ENCODE measurements around the gene ZFPM1. TPM values are rescaled to one million over a fixed set of nuclear protein-coding genes. Genes with fewer than 3 reads are reported as not detected.

Gene ZFPM1
- total and polyA plus RNA-seq, 2 experiments from 2014 or later, result 0.53 to 2.2 TPM

GRCh38 chr16:88487124-88487432 is 34.0 kb downstream of the ZFPM1 start (continued):
- TF ChIP-seq EZH2phosphoT487 (IDR thresholded peaks at IDR 0.05; ENCODE audit: unreplicated experiment) (no peak), ZNF331 (CRISPR knock-in tag; IDR thresholded peaks at IDR 0.05; ENCODE audit: low read depth) (no peak), NANOG (IDR thresholded peaks at IDR 0.05; ENCODE audit: borderline replicate concordance) (no peak)

- H3K9me3 Mint-ChIP-seq, result no peaks in the 10 kb centered on the region
- TF ChIP-seq NANOG (IDR thresholded peaks at IDR 0.05; ENCODE audit: borderline replicate concordance), result no peak
- 0 out of 4 replicates have a peak, but pooled peaks of 1 of the 2 experiments have one; percentile 16 for TF ChIP-seq CTCF (conservative IDR thresholded peaks at IDR 0.05; ENCODE audit: low read depth in 2 of 2)
- no peak for TF ChIP-seq ETS1 (IDR thresholded peaks at IDR 0.05)
- no peaks in the 10 kb centered on the region for H4K20me1 ChIP-seq (replicated peaks; ENCODE audit: insufficient read depth)
- H3K79me2 ChIP-seq (replicated peaks; ENCODE audit: insufficient read depth), result no peaks in the 10 kb centered on the region
- no peaks in the 10 kb centered on the region for H3K27me3 ChIP-seq (ENCODE audit: insufficient read depth)
- no peak overlapping the region for H3K27ac Mint-ChIP-seq
- H3K36me3 ChIP-seq (ENCODE audit: insufficient read depth), result no peaks in the 10 kb centered on the region
- ATAC-seq, result peak; percentile 35
- H3K4me3 ChIP-seq, result no peak overlapping the region
- no peaks in the 10 kb centered on the region for H3K9me2 ChIP-seq (ENCODE audit: insufficient read depth)
- no peak for DNase-seq (ENCODE audit: low spot score)
- H2AFZ ChIP-seq, result no peak overlapping the region
- no peaks in the 10 kb centered on the region for H3K4me1 ChIP-seq (ENCODE audit: insufficient read depth)
- no peaks in the 10 kb centered on the region; the same call in 1 of the 3 replicates for H3K4me1 Mint-ChIP-seq
- no peaks in the 10 kb centered on the region for H3F3A ChIP-seq (replicated peaks; ENCODE audit: low read depth)
- no peak overlapping the region for H3K4me3 Mint-ChIP-seq
- peaks cover 7% of the 10 kb centered on the region for H3K27me3 Mint-ChIP-seq (ENCODE audit: insufficient read depth, low read depth, poor library complexity)
- no peaks in the 10 kb centered on the region for H3K36me3 Mint-ChIP-seq (ENCODE audit: low read depth)
- no peak overlapping the region for H3K4me2 ChIP-seq
- H3K27ac ChIP-seq (ENCODE audit: low read depth), result no peak overlapping the region
Observed at GRCh38 chr16:88487920-88488851, 35.1 kb downstream of the ZFPM1 start.

GRCh38 chr16:88489163-88489741 is 36.2 kb downstream of the ZFPM1 start:
- Mint-ChIP-seq H3K27me3 (ENCODE audit: insufficient read depth, low read depth, poor library complexity) (peaks cover 5% of the 10 kb centered on the region), H3K27ac (no peak overlapping the region), H3K36me3 (ENCODE audit: low read depth) (no peaks in the 10 kb centered on the region), H3K9me3 (no peaks in the 10 kb centered on the region), H3K4me3 (no peak overlapping the region), H3K4me1 (no peaks in the 10 kb centered on the region; the same call in 2 of the 3 replicates)
- no peak overlapping the region for H3K27ac ChIP-seq (ENCODE audit: low read depth)
- no peaks in the 10 kb centered on the region for H4K20me1 ChIP-seq (replicated peaks; ENCODE audit: insufficient read depth)
- H3K36me3 ChIP-seq (ENCODE audit: insufficient read depth), result no peaks in the 10 kb centered on the region
- no peaks in the 10 kb centered on the region for H3K79me2 ChIP-seq (replicated peaks; ENCODE audit: insufficient read depth)
- no peak overlapping the region for H2AFZ ChIP-seq
- H3K27me3 ChIP-seq (ENCODE audit: insufficient read depth), result no peaks in the 10 kb centered on the region
- H3K4me2 ChIP-seq, result no peak overlapping the region
- no peaks in the 10 kb centered on the region for H3K4me1 ChIP-seq (ENCODE audit: insufficient read depth)
- H3K9me2 ChIP-seq (ENCODE audit: insufficient read depth), result no peaks in the 10 kb centered on the region
- H3F3A ChIP-seq (replicated peaks; ENCODE audit: low read depth), result no peaks in the 10 kb centered on the region
- DNase-seq (ENCODE audit: low spot score) (no peak), ATAC-seq (0 out of 3 replicates have a peak, but pooled peaks have one; percentile 7)
- no peak overlapping the region for H3K4me3 ChIP-seq
- TF ChIP-seq ZNF462 (CRISPR knock-in tag; IDR thresholded peaks at IDR 0.05), result no peak
- no peak for TF ChIP-seq EZH2 (IDR thresholded peaks at IDR 0.05; ENCODE audit: low read depth, unreplicated experiment)
- no peak for TF ChIP-seq ZNF331 (CRISPR knock-in tag; IDR thresholded peaks at IDR 0.05; ENCODE audit: low read depth)
- TF ChIP-seq ZNF114 (CRISPR knock-in tag; IDR thresholded peaks at IDR 0.05), result no peak
- no peak for TF ChIP-seq CREB1 (CRISPR knock-in tag; IDR thresholded peaks at IDR 0.05; ENCODE audit: low read depth)

Measured in GM23338 (cell line).